Right atrium auricular region (tissue), 2 donors: ENCODE data around the gene CLPTM1. TPM values are rescaled to one million over a fixed set of nuclear protein-coding genes. Genes with fewer than 3 reads are reported as not detected.

Experiments used
- DNase-seq: peaks from one replicate; pipeline ENCODE4 v3.0.0-alpha.2; 2019; ENCODE audit warnings: low spot score
- H3K27ac ChIP-seq, 2 donors: fragments of 200-600 bp; sonication (generic); 1 replicate in 1 of 2; 2 replicates in 1 of 2; pipeline ENCODE4 v1.5.1; 2016 to 2019
- H3K27me3 ChIP-seq, 2 donors: fragments of 200-600 bp; sonication (generic); one replicate each; pipeline versions ENCODE4 v1.5.1 to v1.6.0; 2017 to 2019
- H3K36me3 ChIP-seq: fragments of 200-600 bp; sonication (generic); one replicate; pipeline ENCODE4 v1.5.1; 2016
- H3K4me1 ChIP-seq, 2 donors: fragments of 200-600 bp; sonication (generic); one replicate each; pipeline versions ENCODE4 v1.5.1 to v1.6.0; 2017 to 2019
- H3K4me3 ChIP-seq, 2 donors: fragments of 200-600 bp; sonication (generic); 1 replicate in 1 of 2; 2 replicates in 1 of 2; pipeline ENCODE4 v1.5.1; 2017 to 2019; ENCODE audit warnings: mild to moderate bottlenecking in 1 of 2, moderate library complexity in 1 of 2
- H3K9me3 ChIP-seq, 2 donors: fragments of 200-600 bp; sonication (generic); one replicate each; pipeline ENCODE4 v1.5.1; 2019
- total RNA-seq, 2 donors: library from RNA; depleted of rRNA; stranded (reverse); fragments of >200 nt; gene quantifications; one replicate each; pipeline ENCODE4 v1.1.0, GENCODE V29; 2016
- TF ChIP-seq, protein P1 (sequence below), 2 donors: fragments of 200-600 bp; sonication (generic); IDR thresholded peaks; one replicate each; pipeline ENCODE4 v1.5.1; 2019; ENCODE audit warnings: antibody characterized with exemption in 2 of 2

Gene CLPTM1, protein sequence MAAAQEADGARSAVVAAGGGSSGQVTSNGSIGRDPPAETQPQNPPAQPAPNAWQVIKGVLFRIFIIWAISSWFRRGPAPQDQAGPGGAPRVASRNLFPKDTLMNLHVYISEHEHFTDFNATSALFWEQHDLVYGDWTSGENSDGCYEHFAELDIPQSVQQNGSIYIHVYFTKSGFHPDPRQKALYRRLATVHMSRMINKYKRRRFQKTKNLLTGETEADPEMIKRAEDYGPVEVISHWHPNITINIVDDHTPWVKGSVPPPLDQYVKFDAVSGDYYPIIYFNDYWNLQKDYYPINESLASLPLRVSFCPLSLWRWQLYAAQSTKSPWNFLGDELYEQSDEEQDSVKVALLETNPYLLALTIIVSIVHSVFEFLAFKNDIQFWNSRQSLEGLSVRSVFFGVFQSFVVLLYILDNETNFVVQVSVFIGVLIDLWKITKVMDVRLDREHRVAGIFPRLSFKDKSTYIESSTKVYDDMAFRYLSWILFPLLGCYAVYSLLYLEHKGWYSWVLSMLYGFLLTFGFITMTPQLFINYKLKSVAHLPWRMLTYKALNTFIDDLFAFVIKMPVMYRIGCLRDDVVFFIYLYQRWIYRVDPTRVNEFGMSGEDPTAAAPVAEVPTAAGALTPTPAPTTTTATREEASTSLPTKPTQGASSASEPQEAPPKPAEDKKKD
- total RNA-seq: 10 to 100 TPM; 75.9 to 83.5 TPM

DNA sequence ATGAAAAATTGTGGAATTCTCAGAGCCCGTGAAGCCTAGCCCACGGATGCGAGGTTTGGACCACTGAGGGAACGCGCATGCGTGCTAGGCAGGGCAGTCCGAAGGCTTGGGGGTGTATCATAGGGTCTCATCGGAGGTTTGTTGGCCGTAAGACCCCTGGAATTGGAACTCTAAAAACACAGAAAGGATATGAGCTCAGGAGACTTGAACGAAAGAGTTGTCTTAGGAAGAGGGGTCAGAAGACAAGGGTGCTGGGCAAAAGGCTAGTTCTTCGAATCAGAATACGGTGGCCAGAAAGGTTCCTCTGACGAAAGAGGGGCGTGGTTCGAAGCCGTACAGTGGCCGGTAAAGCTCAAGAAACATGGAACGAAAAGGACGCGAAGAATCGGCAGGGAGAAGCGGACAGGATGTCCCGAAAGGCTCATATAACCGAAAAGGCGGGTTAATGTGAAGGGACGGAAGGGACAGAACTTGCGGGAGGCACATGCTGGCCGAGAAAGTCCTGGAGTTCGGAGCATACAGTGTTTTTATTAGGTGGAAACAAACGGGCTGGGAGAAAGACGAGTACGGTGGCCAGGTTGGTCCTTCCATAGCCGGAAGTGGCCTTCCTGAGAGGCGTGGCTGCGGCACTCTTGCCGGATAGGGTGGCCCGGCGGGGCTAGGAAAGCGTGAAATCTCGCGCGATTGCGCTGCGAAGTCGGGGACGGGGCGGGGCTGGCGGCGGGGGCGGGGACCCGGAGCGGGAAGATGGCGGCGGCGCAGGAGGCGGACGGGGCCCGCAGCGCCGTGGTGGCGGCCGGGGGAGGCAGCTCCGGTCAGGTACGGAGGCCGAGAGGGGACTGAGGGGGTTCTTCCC is at the start of gene CLPTM1:
TSS of gene CLPTM1 (plus strand) at position 732 of the 856 bp plus-strand sequence. CDS start at position 748, 16 bp downstream.
- Histone ChIP-seq H3K36me3 (peaks cover 9% of the 10 kb centered on the region), H3K9me3 (no peaks in the 10 kb centered on the region), H3K27ac (peak within 1 kb of the TSS; percentile 88 to 93), H3K4me3 (peak within 1 kb of the TSS; percentile 89 to 91), H3K27me3 (no peaks in the 10 kb centered on the region), H3K4me1 (peaks cover 0 to 54% of the 10 kb centered on the region in 2 donors)
- TF ChIP-seq, protein P1, sequence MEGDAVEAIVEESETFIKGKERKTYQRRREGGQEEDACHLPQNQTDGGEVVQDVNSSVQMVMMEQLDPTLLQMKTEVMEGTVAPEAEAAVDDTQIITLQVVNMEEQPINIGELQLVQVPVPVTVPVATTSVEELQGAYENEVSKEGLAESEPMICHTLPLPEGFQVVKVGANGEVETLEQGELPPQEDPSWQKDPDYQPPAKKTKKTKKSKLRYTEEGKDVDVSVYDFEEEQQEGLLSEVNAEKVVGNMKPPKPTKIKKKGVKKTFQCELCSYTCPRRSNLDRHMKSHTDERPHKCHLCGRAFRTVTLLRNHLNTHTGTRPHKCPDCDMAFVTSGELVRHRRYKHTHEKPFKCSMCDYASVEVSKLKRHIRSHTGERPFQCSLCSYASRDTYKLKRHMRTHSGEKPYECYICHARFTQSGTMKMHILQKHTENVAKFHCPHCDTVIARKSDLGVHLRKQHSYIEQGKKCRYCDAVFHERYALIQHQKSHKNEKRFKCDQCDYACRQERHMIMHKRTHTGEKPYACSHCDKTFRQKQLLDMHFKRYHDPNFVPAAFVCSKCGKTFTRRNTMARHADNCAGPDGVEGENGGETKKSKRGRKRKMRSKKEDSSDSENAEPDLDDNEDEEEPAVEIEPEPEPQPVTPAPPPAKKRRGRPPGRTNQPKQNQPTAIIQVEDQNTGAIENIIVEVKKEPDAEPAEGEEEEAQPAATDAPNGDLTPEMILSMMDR (IDR thresholded peaks at IDR 0.05): peak in 1 of 2 donors; percentile 17
- peak; percentile 95 for DNase-seq

DNA sequence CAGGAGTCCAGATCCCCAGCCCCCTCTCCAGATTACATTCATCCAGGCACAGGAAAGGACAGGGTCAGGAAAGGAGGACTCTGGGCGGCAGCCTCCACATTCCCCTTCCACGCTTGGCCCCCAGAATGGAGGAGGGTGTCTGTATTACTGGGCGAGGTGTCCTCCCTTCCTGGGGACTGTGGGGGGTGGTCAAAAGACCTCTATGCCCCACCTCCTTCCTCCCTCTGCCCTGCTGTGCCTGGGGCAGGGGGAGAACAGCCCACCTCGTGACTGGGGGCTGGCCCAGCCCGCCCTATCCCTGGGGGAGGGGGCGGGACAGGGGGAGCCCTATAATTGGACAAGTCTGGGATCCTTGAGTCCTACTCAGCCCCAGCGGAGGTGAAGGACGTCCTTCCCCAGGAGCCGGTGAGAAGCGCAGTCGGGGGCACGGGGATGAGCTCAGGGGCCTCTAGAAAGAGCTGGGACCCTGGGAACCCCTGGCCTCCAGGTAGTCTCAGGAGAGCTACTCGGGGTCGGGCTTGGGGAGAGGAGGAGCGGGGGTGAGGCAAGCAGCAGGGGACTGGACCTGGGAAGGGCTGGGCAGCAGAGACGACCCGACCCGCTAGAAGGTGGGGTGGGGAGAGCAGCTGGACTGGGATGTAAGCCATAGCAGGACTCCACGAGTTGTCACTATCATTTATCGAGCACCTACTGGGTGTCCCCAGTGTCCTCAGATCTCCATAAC is 49.6 kb upstream of the CLPTM1 start, which contains the start of gene APOE:
TSS of gene APOE (plus strand) at position 360 of the 724 bp plus-strand sequence. CDS start 829 bp downstream, outside the sequence.
- no peak within 1 kb of the TSS for H3K27ac ChIP-seq

DNA sequence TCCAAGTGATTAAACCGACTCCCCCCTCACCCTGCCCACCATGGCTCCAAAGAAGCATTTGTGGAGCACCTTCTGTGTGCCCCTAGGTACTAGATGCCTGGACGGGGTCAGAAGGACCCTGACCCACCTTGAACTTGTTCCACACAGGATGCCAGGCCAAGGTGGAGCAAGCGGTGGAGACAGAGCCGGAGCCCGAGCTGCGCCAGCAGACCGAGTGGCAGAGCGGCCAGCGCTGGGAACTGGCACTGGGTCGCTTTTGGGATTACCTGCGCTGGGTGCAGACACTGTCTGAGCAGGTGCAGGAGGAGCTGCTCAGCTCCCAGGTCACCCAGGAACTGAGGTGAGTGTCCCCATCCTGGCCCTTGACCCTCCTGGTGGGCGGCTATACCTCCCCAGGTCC is 47.6 kb upstream of the CLPTM1 start:
- TF ChIP-seq, protein P1 (IDR thresholded peaks at IDR 0.05): no peak
- DNase-seq: no peak
- Histone ChIP-seq H3K9me3 (no peaks in the 10 kb centered on the region), H3K4me3 (no peak overlapping the region), H3K4me1 (peaks cover 0 to 31% of the 10 kb centered on the region in 2 donors), H3K36me3 (peaks cover 8% of the 10 kb centered on the region), H3K27me3 (peaks cover 0 to 8% of the 10 kb centered on the region in 2 donors), H3K27ac (no peak overlapping the region)

More for the DNA sequence above, 49.6 kb upstream of the CLPTM1 start, which contains the start of gene APOE:
- DNase-seq: no peak
- TF ChIP-seq, protein P1 (IDR thresholded peaks at IDR 0.05): no peak
- Histone ChIP-seq H3K36me3 (peaks cover 26% of the 10 kb centered on the region), H3K9me3 (no peaks in the 10 kb centered on the region), H3K27me3 (peaks cover 0 to 8% of the 10 kb centered on the region in 2 donors), H3K4me1 (peaks cover 0 to 21% of the 10 kb centered on the region in 2 donors), H3K4me3 (peak within 1 kb of the TSS in 1 of 2 donors; percentile 27)

DNA sequence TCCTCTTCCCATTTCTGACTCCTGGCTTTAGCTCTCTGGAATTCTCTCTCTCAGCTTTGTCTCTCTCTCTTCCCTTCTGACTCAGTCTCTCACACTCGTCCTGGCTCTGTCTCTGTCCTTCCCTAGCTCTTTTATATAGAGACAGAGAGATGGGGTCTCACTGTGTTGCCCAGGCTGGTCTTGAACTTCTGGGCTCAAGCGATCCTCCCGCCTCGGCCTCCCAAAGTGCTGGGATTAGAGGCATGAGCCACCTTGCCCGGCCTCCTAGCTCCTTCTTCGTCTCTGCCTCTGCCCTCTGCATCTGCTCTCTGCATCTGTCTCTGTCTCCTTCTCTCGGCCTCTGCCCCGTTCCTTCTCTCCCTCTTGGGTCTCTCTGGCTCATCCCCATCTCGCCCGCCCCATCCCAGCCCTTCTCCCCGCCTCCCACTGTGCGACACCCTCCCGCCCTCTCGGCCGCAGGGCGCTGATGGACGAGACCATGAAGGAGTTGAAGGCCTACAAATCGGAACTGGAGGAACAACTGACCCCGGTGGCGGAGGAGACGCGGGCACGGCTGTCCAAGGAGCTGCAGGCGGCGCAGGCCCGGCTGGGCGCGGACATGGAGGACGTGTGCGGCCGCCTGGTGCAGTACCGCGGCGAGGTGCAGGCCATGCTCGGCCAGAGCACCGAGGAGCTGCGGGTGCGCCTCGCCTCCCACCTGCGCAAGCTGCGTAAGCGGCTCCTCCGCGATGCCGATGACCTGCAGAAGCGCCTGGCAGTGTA is 46.9 kb upstream of the CLPTM1 start:
- Histone ChIP-seq H3K9me3 (no peaks in the 10 kb centered on the region), H3K27ac (no peak overlapping the region), H3K4me3 (no peak overlapping the region), H3K36me3 (peaks cover 2% of the 10 kb centered on the region), H3K27me3 (peaks cover 0 to 8% of the 10 kb centered on the region in 2 donors), H3K4me1 (peaks cover 0 to 31% of the 10 kb centered on the region in 2 donors)
- no peak for DNase-seq
- TF ChIP-seq, protein P1 (IDR thresholded peaks at IDR 0.05): no peak
